HCT116 (cell line): ENCODE measurements around the gene ATOX1. TPM values are rescaled to one million over a fixed set of nuclear protein-coding genes. Genes with fewer than 3 reads are reported as not detected.

Experiments
- ATAC-seq: fragments of 200-7000 bp; cut with Tn5 transposase; 2 replicates; pipeline ENCODE4 v1.9.1; 2020; ENCODE audit warnings: mild to moderate bottlenecking, moderate library complexity
- BruUV-seq: library from RNA; stranded (reverse); fragments of 400-500 nt; replicated peaks from 2 replicates; lab custom pipeline; 2021; lab: Mats Ljungman, UMichigan
- CTCF ChIA-PET: fragments of 300-600 bp; sonication (Branson Sonifier 250); formaldehyde crosslinking; loops from one replicate; lab custom pipeline; 2021; ENCODE audit warnings: antibody characterized with exemption; lab: Charles Lee
- POLR2A ChIA-PET: fragments of 300-600, 350-600 bp; sonication (Branson Sonifier 250); formaldehyde crosslinking; loops from one replicate; lab custom pipeline; 2021; ENCODE audit warnings: antibody characterized with exemption; lab: Charles Lee
- RAD21 ChIA-PET, 2 experiments: fragments of 300-600 bp; sonication (Branson Sonifier 250); formaldehyde crosslinking; loops; one replicate each; lab custom pipeline; 2023; ENCODE audit warnings: low total read pairs in 2 of 2; ENCODE audit not compliant: uncharacterized antibody in 2 of 2, unreplicated experiment in 2 of 2, low non-redundant PET in 1 of 2; lab: Charles Lee
- DNase-seq: peaks from one replicate; pipeline ENCODE4 v3.0.0-alpha.2; 2010; ENCODE audit warnings: low read depth, low spot score
- H2AFZ ChIP-seq: fragments of 200-600 bp; shearing (Covaris generic), sonication (generic); 2 replicates; pipeline ENCODE4 v1.6.1; 2017; ENCODE audit warnings: low read depth, mixed run types, mixed read lengths, antibody characterized with exemption, low read length; ENCODE audit not compliant: poor library complexity, severe bottlenecking
- H3K27ac ChIP-seq: 2 replicates; pipeline ENCODE4 v1.5.1; 2012; ENCODE audit warnings: low read depth, low read length
- H3K27me3 ChIP-seq: fragments of 200-600 bp; sonication (generic); 2 replicates; pipeline ENCODE4 v1.6.1; 2016; ENCODE audit warnings: mixed run types, low read length, mixed read lengths; ENCODE audit not compliant: insufficient read depth
- H3K36me3 ChIP-seq, 2 experiments: fragments of 200-500 bp in 1 of 2; fragments of 200-600 bp in 1 of 2; sonication (Bioruptor generic) in 1 of 2; sonication (generic) in 1 of 2; 2 replicates each; pipeline versions ENCODE4 v1.5.1 to v1.6.1; 2014 to 2016; ENCODE audit warnings: low read length in 2 of 2, inconsistent platforms in 1 of 2, mixed read lengths in 1 of 2, mixed run types in 1 of 2; ENCODE audit not compliant: insufficient read depth in 2 of 2, control insufficient read depth in 1 of 2
- H3K4me1 ChIP-seq, 2 experiments: fragments of 200-600 bp in 1 of 2; sonication (generic) in 1 of 2; 2 replicates each; pipeline versions ENCODE4 v1.5.1 to v1.6.1; 2012 to 2017; ENCODE audit warnings: low read length in 2 of 2, inconsistent platforms in 1 of 2, mild to moderate bottlenecking in 1 of 2, mixed read lengths in 1 of 2, mixed run types in 1 of 2, moderate library complexity in 1 of 2; ENCODE audit not compliant: insufficient read depth in 2 of 2, control insufficient read depth in 1 of 2
- H3K4me2 ChIP-seq: fragments of 200-600 bp; sonication (generic); 2 replicates; pipeline ENCODE4 v1.6.1; 2017; ENCODE audit warnings: mixed run types, low read length, mixed read lengths
- H3K4me3 ChIP-seq, 2 experiments: fragments of 200-600 bp in 1 of 2; sonication (generic) in 1 of 2; replicated peaks in 1 of 2; 2 replicates each; pipeline ENCODE4 v1.5.1; 2011 to 2016; ENCODE audit warnings: low read length in 2 of 2, control low read depth in 1 of 2, low read depth in 1 of 2, mild to moderate bottlenecking in 1 of 2, mixed read lengths in 1 of 2, mixed run types in 1 of 2
- H3K79me2 ChIP-seq: fragments of 200-600 bp; sonication (generic); 2 replicates; pipeline ENCODE4 v1.6.1; 2017; ENCODE audit warnings: mild to moderate bottlenecking, mixed run types, low read length, moderate library complexity, mixed read lengths; ENCODE audit not compliant: insufficient read depth
- H3K9ac ChIP-seq: fragments of 200-600 bp; sonication (generic); 2 replicates; pipeline ENCODE4 v1.6.1; 2016; ENCODE audit warnings: low read length, mixed read lengths
- H3K9me2 ChIP-seq: fragments of 200-600 bp; sonication (generic), shearing (Covaris generic); 2 replicates; pipeline ENCODE4 v1.6.1; 2017; ENCODE audit warnings: mixed run types, mild to moderate bottlenecking, moderate library complexity; ENCODE audit not compliant: insufficient read depth
- H3K9me3 ChIP-seq, 2 experiments: fragments of 200-500 bp in 1 of 2; fragments of 200-600 bp in 1 of 2; sonication (Bioruptor generic) in 1 of 2; sonication (generic) in 1 of 2; 2 replicates each; pipeline ENCODE4 v1.6.1; 2014 to 2017; ENCODE audit warnings: low read length in 2 of 2, mixed read lengths in 2 of 2, inconsistent platforms in 1 of 2, low read depth in 1 of 2, mild to moderate bottlenecking in 1 of 2, mixed run types in 1 of 2, moderate library complexity in 1 of 2; ENCODE audit not compliant: control insufficient read depth in 1 of 2, insufficient read depth in 1 of 2
- H4K20me1 ChIP-seq: fragments of 200-600 bp; sonication (generic), shearing (Covaris generic); 2 replicates; pipeline ENCODE4 v1.6.1; 2017; ENCODE audit warnings: mixed run types, mild to moderate bottlenecking, moderate library complexity; ENCODE audit not compliant: insufficient read depth
- CBX3 ChIP-seq: IDR thresholded peaks from 2 replicates; pipeline ENCODE4 v1.6.1; 2012; ENCODE audit warnings: low read depth
- EGR1 ChIP-seq: IDR thresholded peaks from 2 replicates; pipeline ENCODE4 v1.6.1; 2012; ENCODE audit warnings: low read depth
- ELF1 ChIP-seq: IDR thresholded peaks from 2 replicates; pipeline ENCODE4 v1.6.1; 2012; ENCODE audit warnings: low read depth, borderline replicate concordance
- EZH2 ChIP-seq: fragments of 200-600 bp; sonication (generic); IDR thresholded peaks from 2 replicates; pipeline ENCODE4 v1.6.1; 2017; ENCODE audit warnings: antibody characterized with exemption, mixed run types
- EZH2phosphoT487 ChIP-seq: fragments of 200-600 bp; IDR thresholded peaks from 2 replicates; pipeline ENCODE4 v1.6.1; 2018; ENCODE audit warnings: antibody characterized with exemption, borderline replicate concordance
- POLR2A ChIP-seq: IDR thresholded peaks from 2 replicates; pipeline ENCODE4 v1.7.0; 2011; ENCODE audit warnings: borderline replicate concordance; ENCODE audit not compliant: insufficient read depth, insufficient read length; ENCODE audit errors: extremely low read depth
- RAD21 ChIP-seq: IDR thresholded peaks from 2 replicates; pipeline ENCODE4 v1.6.1; 2012; ENCODE audit warnings: low read depth, mild to moderate bottlenecking
- SIN3A ChIP-seq: IDR thresholded peaks from 2 replicates; pipeline ENCODE4 v1.6.1; 2012; ENCODE audit warnings: low read depth
- SRF ChIP-seq: IDR thresholded peaks from 2 replicates; pipeline ENCODE4 v1.6.1; 2012; ENCODE audit warnings: low read depth
- intact Hi-C: fragments of 100-400 bp; cut with micrococcal nuclease; formaldehyde crosslinking; loops from 2 replicates; pipeline ENCODE4 v1.10.0; 2022
- total RNA-seq: library from RNA; stranded (reverse); gene quantifications from one replicate; pipeline ENCODE4 v1.2.1, GENCODE V29; 2021; ENCODE audit not compliant: unreplicated experiment
- TF ChIP-seq, protein P1 (sequence below): IDR thresholded peaks from 2 replicates; pipeline ENCODE4 v1.6.1; 2012; ENCODE audit warnings: low read depth
- TF ChIP-seq, protein P2 (sequence below): IDR thresholded peaks from 2 replicates; pipeline ENCODE4 v1.6.1; 2011; ENCODE audit warnings: mild to moderate bottlenecking, low read length, moderate library complexity; ENCODE audit not compliant: insufficient replicate concordance; ENCODE audit errors: extremely low read depth

The ATOX1 gene
- total RNA-seq, 1 experiment from 2014 or later: 66.2 TPM

DNA sequence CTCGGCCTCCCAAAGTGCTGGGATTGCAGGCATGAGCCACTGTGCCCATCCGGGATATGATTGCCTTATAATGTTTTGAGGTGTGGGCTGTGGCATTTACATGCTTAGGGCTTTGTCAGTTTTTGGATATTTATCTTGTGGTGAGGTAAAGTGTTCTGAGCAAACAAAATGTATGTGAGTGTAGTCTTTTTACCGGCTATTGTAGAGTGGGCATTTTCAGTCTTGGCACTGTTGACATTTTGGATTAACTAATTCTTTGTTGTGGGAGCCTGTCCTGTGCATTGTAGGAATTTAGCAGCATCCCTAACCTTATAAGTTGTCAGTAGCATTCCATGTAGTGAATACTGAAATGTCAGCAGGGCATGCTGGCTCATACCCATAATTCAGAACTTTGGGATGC, 34.9 kb upstream of the ATOX1 start:
- TF ChIP-seq EZH2phosphoT487 (no peak), SRF (no peak), SIN3A (no peak)
- TF ChIP-seq, protein P1, sequence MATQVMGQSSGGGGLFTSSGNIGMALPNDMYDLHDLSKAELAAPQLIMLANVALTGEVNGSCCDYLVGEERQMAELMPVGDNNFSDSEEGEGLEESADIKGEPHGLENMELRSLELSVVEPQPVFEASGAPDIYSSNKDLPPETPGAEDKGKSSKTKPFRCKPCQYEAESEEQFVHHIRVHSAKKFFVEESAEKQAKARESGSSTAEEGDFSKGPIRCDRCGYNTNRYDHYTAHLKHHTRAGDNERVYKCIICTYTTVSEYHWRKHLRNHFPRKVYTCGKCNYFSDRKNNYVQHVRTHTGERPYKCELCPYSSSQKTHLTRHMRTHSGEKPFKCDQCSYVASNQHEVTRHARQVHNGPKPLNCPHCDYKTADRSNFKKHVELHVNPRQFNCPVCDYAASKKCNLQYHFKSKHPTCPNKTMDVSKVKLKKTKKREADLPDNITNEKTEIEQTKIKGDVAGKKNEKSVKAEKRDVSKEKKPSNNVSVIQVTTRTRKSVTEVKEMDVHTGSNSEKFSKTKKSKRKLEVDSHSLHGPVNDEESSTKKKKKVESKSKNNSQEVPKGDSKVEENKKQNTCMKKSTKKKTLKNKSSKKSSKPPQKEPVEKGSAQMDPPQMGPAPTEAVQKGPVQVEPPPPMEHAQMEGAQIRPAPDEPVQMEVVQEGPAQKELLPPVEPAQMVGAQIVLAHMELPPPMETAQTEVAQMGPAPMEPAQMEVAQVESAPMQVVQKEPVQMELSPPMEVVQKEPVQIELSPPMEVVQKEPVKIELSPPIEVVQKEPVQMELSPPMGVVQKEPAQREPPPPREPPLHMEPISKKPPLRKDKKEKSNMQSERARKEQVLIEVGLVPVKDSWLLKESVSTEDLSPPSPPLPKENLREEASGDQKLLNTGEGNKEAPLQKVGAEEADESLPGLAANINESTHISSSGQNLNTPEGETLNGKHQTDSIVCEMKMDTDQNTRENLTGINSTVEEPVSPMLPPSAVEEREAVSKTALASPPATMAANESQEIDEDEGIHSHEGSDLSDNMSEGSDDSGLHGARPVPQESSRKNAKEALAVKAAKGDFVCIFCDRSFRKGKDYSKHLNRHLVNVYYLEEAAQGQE: no peak
- Histone ChIP-seq H3K79me2 (peaks cover 100% of the 10 kb centered on the region), H2AFZ (no peak overlapping the region), H3K9me3 (no peaks in the 10 kb centered on the region), H3K27me3 (no peaks in the 10 kb centered on the region), H3K4me1 (0 out of 4 replicates have a peak, but pooled peaks cover 0 to 3% of the 10 kb centered on the region in 2 experiments), H3K36me3 (peaks cover 69 to 80% of the 10 kb centered on the region in 2 experiments), H3K9me2 (no peaks in the 10 kb centered on the region), H4K20me1 (peaks cover 57% of the 10 kb centered on the region), H3K9ac (no peak overlapping the region), H3K4me3 (no peak overlapping the region), H3K4me2 (no peak overlapping the region), H3K27ac (no peak overlapping the region)
- intact Hi-C loops: no loop called here
- ATAC-seq: no peak
- ChIA-PET POLR2A (no interaction called here), RAD21 (no interaction called here), CTCF (no interaction called here)
- BruUV-seq: no TSS peak
- DNase-seq: no peak

DNA sequence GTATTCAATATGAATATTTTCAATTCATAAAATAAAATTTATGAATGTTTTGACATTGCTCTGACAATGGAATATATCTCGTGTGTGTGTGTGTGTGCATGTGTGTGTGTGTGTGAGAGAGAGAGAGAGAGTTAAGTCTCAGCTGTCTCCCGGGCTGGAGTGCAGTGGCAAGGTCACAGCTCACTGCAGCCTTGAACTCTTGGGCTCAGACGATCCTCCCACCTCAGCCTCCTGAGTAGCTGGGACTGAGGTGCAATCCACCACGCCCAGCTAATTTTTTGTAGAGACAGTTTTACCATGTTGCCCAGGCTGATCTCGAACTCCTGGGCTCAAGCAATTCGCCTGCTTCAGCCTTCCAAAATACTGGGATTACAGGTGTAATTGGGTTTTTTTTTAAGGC, 29.4 kb upstream of the ATOX1 start:
- Histone ChIP-seq H3K27me3 (no peaks in the 10 kb centered on the region), H3K27ac (no peak overlapping the region), H3K9ac (no peak overlapping the region), H4K20me1 (peaks cover 67% of the 10 kb centered on the region), H3K9me2 (no peaks in the 10 kb centered on the region), H3K4me2 (no peak overlapping the region), H2AFZ (no peak overlapping the region), H3K4me3 (no peak overlapping the region), H3K4me1 (no peaks in the 10 kb centered on the region), H3K79me2 (peaks cover 100% of the 10 kb centered on the region), H3K36me3 (peaks cover 38 to 42% of the 10 kb centered on the region in 2 experiments), H3K9me3 (no peaks in the 10 kb centered on the region)
- no peak for ATAC-seq
- DNase-seq: no peak
- no TSS peak for BruUV-seq
- RAD21 ChIA-PET: no interaction called here
- intact Hi-C loops: no loop called here
- POLR2A ChIA-PET: interaction anchor here (1.5 kb wide), 1 partner anchor 16 kb away, joined by 5 read pairs; the partner anchor contains the start of gene G3BP1
- CTCF ChIA-PET: no interaction called here
- TF ChIP-seq, protein P2, sequence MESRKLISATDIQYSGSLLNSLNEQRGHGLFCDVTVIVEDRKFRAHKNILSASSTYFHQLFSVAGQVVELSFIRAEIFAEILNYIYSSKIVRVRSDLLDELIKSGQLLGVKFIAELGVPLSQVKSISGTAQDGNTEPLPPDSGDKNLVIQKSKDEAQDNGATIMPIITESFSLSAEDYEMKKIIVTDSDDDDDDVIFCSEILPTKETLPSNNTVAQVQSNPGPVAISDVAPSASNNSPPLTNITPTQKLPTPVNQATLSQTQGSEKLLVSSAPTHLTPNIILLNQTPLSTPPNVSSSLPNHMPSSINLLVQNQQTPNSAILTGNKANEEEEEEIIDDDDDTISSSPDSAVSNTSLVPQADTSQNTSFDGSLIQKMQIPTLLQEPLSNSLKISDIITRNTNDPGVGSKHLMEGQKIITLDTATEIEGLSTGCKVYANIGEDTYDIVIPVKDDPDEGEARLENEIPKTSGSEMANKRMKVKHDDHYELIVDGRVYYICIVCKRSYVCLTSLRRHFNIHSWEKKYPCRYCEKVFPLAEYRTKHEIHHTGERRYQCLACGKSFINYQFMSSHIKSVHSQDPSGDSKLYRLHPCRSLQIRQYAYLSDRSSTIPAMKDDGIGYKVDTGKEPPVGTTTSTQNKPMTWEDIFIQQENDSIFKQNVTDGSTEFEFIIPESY: no peak
- TF ChIP-seq CBX3 (no peak), RAD21 (no peak), POLR2A (no peak), EZH2 (no peak), ELF1 (no peak), EGR1 (no peak), EZH2phosphoT487 (no peak)
- TF ChIP-seq, protein P1: no peak
